Trophoblast cell (in vitro differentiated cells and primary cell): ENCODE measurements around the gene QARS1.
A peak's percentile ranks its signal among the peaks of the same experiment; 100 is the strongest.

Experiments used
- DNase-seq, 2 donors: peaks; one replicate each; pipeline ENCODE4 v3.0.0-alpha.2; 2016
- H2AFZ ChIP-seq: 2 replicates; pipeline ENCODE4 v1.6.1; 2013; ENCODE audit warnings: low read length, moderate library complexity, mild to moderate bottlenecking; ENCODE audit not compliant: insufficient read depth, poor library complexity
- H2AK5ac ChIP-seq: 2 replicates; pipeline ENCODE4 v1.6.1; 2013; ENCODE audit warnings: mild to moderate bottlenecking, low read length
- H2BK120ac ChIP-seq: 2 replicates; pipeline ENCODE4 v1.6.1; 2013; ENCODE audit warnings: low read length, mild to moderate bottlenecking, moderate library complexity; ENCODE audit not compliant: insufficient read depth, poor library complexity
- H2BK12ac ChIP-seq: 2 replicates; pipeline ENCODE4 v1.6.1; 2013; ENCODE audit warnings: mild to moderate bottlenecking, low read length, moderate library complexity
- H2BK5ac ChIP-seq: 2 replicates; pipeline ENCODE4 v1.6.1; 2013; ENCODE audit warnings: low read length, low read depth, moderate library complexity, mild to moderate bottlenecking; ENCODE audit not compliant: poor library complexity
- H3K14ac ChIP-seq: 2 replicates; pipeline ENCODE4 v1.6.1; 2013; ENCODE audit warnings: mild to moderate bottlenecking, low read length
- H3K18ac ChIP-seq: 2 replicates; pipeline ENCODE4 v1.6.1; 2013; ENCODE audit warnings: mild to moderate bottlenecking, low read length
- H3K23ac ChIP-seq: 2 replicates; pipeline ENCODE4 v1.6.1; 2013; ENCODE audit warnings: low read length
- H3K27ac ChIP-seq: 2 replicates; pipeline ENCODE4 v1.5.1; 2013; ENCODE audit warnings: low read depth, mild to moderate bottlenecking, inconsistent platforms, low read length, moderate library complexity
- H3K27me3 ChIP-seq: 2 replicates; pipeline ENCODE4 v1.6.1; 2013; ENCODE audit warnings: inconsistent platforms, mild to moderate bottlenecking, low read length, moderate library complexity; ENCODE audit not compliant: insufficient read depth
- H3K36me3 ChIP-seq, 2 experiments: 1 replicate in 1 of 2; 2 replicates in 1 of 2; pipeline ENCODE4 v1.6.1; 2013; ENCODE audit warnings: low read length in 2 of 2, mild to moderate bottlenecking in 2 of 2, moderate library complexity in 1 of 2; ENCODE audit not compliant: insufficient read depth in 2 of 2, control insufficient read depth in 1 of 2
- H3K4ac ChIP-seq: 2 replicates; pipeline ENCODE4 v1.6.1; 2013; ENCODE audit warnings: low read depth, mild to moderate bottlenecking, low read length, moderate library complexity
- H3K4me1 ChIP-seq, 2 experiments: 1 replicate in 1 of 2; 2 replicates in 1 of 2; pipeline ENCODE4 v1.6.1; 2013; ENCODE audit warnings: low read length in 2 of 2, mild to moderate bottlenecking in 2 of 2, moderate library complexity in 1 of 2; ENCODE audit not compliant: insufficient read depth in 2 of 2, control insufficient read depth in 1 of 2
- H3K4me2 ChIP-seq: 2 replicates; pipeline ENCODE4 v1.6.1; 2013; ENCODE audit warnings: inconsistent platforms, mild to moderate bottlenecking, low read length, moderate library complexity
- H3K4me3 ChIP-seq: 2 replicates; pipeline ENCODE4 v1.5.1; 2013; ENCODE audit warnings: mild to moderate bottlenecking, low read depth, low read length, inconsistent platforms
- H3K79me1 ChIP-seq: one replicate; pipeline ENCODE4 v1.6.1; 2013; ENCODE audit warnings: low read length
- H3K79me2 ChIP-seq: 2 replicates; pipeline ENCODE4 v1.6.1; 2013; ENCODE audit warnings: low read length, mild to moderate bottlenecking; ENCODE audit not compliant: control insufficient read depth, insufficient read depth, poor library complexity
- H3K9ac ChIP-seq: 2 replicates; pipeline ENCODE4 v1.6.1; 2013; ENCODE audit warnings: mild to moderate bottlenecking, low read length
- H3K9me3 ChIP-seq: 2 replicates; pipeline ENCODE4 v1.6.1; 2013; ENCODE audit warnings: low read depth, mild to moderate bottlenecking, control low read depth, inconsistent platforms, low read length; ENCODE audit not compliant: insufficient read depth
- H4K12ac ChIP-seq: 2 replicates; pipeline ENCODE4 v1.6.1; 2013; ENCODE audit warnings: low read depth, mild to moderate bottlenecking, low read length, moderate library complexity
- H4K8ac ChIP-seq: 2 replicates; pipeline ENCODE4 v1.6.1; 2013; ENCODE audit warnings: low read depth, mild to moderate bottlenecking, low read length, moderate library complexity
- H4K91ac ChIP-seq: one replicate; pipeline ENCODE4 v1.6.1; 2013; ENCODE audit warnings: low read depth, mild to moderate bottlenecking, low read length, moderate library complexity
- WGBS: extraction: QIAGEN DNeasy Blood & Tissue Kit; methylation state at CpG from one replicate; pipeline ENCODE4 v1.1.7; 2013; ENCODE audit warnings: missing lambda C conversion rate; ENCODE audit not compliant: insufficient read length, insufficient coverage; ENCODE audit errors: extremely low coverage; 5-methylcytosine and 5-hydroxymethylcytosine counted together

QARS1 gene

DNA sequence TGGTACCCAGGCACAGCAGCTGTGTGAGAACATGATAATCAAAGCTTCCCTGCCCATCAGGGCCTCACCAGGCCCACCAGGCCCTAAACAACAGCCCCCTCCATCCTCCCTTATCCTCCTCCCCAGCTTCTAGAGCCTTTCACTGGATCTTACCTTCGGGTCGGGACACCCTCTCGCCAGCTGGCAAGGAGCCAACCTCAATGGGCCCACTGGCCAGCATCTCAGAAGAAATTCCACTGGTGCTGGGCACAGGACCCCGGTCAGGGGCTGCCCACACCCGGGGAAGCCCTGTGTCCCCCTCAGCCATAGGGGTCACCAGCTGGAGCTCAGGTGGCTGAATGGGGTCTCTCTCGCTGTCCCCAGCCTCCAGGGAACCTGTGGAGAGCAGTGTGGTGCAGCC is 6.8 kb upstream of the QARS1 start:
- no peaks in the 10 kb centered on the region for H3K79me2 ChIP-seq
- whole genome bisulfite sequencing, result no CpG with 5 or more reads among the region's 6 CpGs
- H4K12ac ChIP-seq, result no peak overlapping the region
- H4K8ac ChIP-seq, result no peak overlapping the region
- H3K79me1 ChIP-seq, result no peaks in the 10 kb centered on the region
- H2BK120ac ChIP-seq, result no peak overlapping the region
- H3K9me3 ChIP-seq, result no peaks in the 10 kb centered on the region
- peaks cover 80 to 86% of the 10 kb centered on the region in 2 experiments for H3K36me3 ChIP-seq
- no peak overlapping the region for H3K23ac ChIP-seq
- H2AFZ ChIP-seq, result no peak overlapping the region
- H3K18ac ChIP-seq, result no peak overlapping the region
- no peak overlapping the region for H3K4ac ChIP-seq
- H2BK5ac ChIP-seq, result no peak overlapping the region
- H4K91ac ChIP-seq, result no peak overlapping the region
- H3K4me1 ChIP-seq, result peaks cover 0 to 2% of the 10 kb centered on the region in 2 experiments
- no peak overlapping the region for H3K4me3 ChIP-seq
- H3K27me3 ChIP-seq, result no peaks in the 10 kb centered on the region
- no peak overlapping the region for H3K14ac ChIP-seq
- H3K4me2 ChIP-seq, result no peak overlapping the region
- no peak for DNase-seq
- H2BK12ac ChIP-seq, result no peak overlapping the region
- no peak overlapping the region for H3K27ac ChIP-seq
- no peak overlapping the region for H2AK5ac ChIP-seq
- no peak overlapping the region for H3K9ac ChIP-seq

DNA sequence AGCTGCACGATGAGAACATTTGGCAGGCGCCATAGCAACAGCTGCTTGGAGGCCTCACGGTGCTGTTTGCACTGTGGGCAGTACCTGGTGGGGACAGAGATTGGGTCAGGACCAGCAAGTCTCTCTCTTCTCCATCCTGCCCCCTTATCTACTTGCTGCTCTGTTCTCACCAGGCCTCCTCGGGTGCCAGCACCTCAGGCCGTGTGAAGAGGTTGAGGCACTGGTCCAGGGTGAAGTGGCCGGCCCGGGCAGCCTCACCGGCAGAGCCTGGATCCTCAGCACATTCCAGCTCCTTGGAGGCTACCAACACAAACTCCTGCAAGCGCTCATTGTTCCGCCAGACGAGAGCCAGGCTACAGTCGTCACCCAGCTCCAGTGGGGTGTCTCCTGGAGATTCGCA is 6.2 kb upstream of the QARS1 start:
- WGBS, result no CpG with 5 or more reads among the region's 13 CpGs
- Histone ChIP-seq H3K27me3 (no peaks in the 10 kb centered on the region), H3K36me3 (peaks cover 75 to 84% of the 10 kb centered on the region in 2 experiments), H2BK12ac (no peak overlapping the region), H4K8ac (no peak overlapping the region), H4K91ac (no peak overlapping the region), H3K9me3 (no peaks in the 10 kb centered on the region), H3K4me2 (no peak overlapping the region), H3K79me1 (no peaks in the 10 kb centered on the region), H3K4ac (no peak overlapping the region), H4K12ac (no peak overlapping the region), H2AK5ac (no peak overlapping the region), H3K9ac (no peak overlapping the region), H2AFZ (no peak overlapping the region), H3K27ac (no peak overlapping the region), H3K4me3 (no peak overlapping the region), H3K4me1 (peaks cover 0 to 2% of the 10 kb centered on the region in 2 experiments), H3K23ac (no peak overlapping the region), H3K18ac (no peak overlapping the region), H3K79me2 (no peaks in the 10 kb centered on the region), H3K14ac (no peak overlapping the region), H2BK120ac (no peak overlapping the region), H2BK5ac (no peak overlapping the region)
- DNase-seq, result no peak

DNA sequence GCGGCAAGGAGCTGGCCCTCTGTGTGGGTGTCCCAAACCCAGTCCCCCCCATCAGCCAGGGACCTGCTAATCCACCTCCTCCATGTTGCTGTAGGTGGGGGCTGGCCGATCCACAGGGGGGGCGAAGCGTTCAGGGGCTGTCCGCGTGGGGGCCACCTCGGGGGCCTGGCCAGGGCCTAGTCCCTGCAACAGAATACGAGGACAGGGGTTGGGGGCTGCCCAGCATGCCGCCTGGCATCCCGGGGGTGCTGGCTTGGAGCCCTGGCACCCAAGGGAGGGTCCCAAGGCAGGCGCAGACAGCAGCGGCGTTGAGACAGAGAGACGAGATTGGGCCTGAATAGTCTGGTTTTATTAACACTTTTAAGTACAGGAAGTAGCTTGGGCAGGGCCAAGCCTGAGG is 3.8 kb upstream of the QARS1 start:
- Histone ChIP-seq H3K9ac (no peak overlapping the region), H3K18ac (no peak overlapping the region), H3K4ac (no peak overlapping the region), H3K4me3 (no peak overlapping the region), H3K4me1 (peaks cover 7 to 16% of the 10 kb centered on the region in 2 experiments), H3K36me3 (peaks cover 55 to 63% of the 10 kb centered on the region in 2 experiments), H2AFZ (no peak overlapping the region), H3K9me3 (no peaks in the 10 kb centered on the region), H2BK12ac (no peak overlapping the region), H3K27ac (no peak overlapping the region), H2AK5ac (no peak overlapping the region), H3K79me2 (peaks cover 10% of the 10 kb centered on the region), H3K27me3 (no peaks in the 10 kb centered on the region), H4K12ac (no peak overlapping the region), H2BK5ac (no peak overlapping the region), H3K23ac (no peak overlapping the region), H3K14ac (no peak overlapping the region), H2BK120ac (no peak overlapping the region), H3K4me2 (no peak overlapping the region), H4K91ac (no peak overlapping the region), H3K79me1 (peaks cover 11% of the 10 kb centered on the region), H4K8ac (no peak overlapping the region)
- no peak for DNase-seq
- no CpG with 5 or more reads among the region's 14 CpGs for WGBS

DNA sequence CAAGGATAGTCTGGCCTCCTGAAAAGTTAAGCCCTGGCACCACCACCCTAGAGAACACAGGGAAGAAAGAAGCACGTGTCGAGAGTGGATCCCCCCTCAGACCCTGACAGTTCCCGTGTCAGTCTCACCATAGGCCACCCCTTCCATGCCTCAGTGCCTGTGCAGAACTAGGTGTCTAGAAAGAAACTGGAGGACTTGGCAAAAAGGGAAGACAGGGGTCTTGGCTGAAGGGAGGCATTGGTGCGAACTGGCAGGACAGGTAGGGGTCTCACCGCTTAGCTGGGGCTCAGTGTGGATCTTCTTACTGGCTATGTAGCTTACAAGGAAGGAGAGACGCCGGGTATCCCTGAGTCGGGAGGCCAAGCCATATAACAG is 518 bp downstream of the QARS1 start:
- H3K23ac ChIP-seq, result no peak overlapping the region
- H4K91ac ChIP-seq, result peak overlapping the region; percentile 67
- H3K4me3 ChIP-seq, result peak overlapping the region; percentile 93
- H3K27ac ChIP-seq, result no peak overlapping the region
- H4K8ac ChIP-seq, result peak overlapping the region; percentile 67
- H2AFZ ChIP-seq, result peak overlapping the region; percentile 46
- peak overlapping the region; percentile 88 for H3K14ac ChIP-seq
- peak overlapping the region; percentile 73 for H2BK5ac ChIP-seq
- H3K36me3 ChIP-seq, result peaks cover 50 to 66% of the 10 kb centered on the region in 2 experiments
- H2AK5ac ChIP-seq, result peak overlapping the region; percentile 72
- H3K79me2 ChIP-seq, result peaks cover 10% of the 10 kb centered on the region
- no peak for DNase-seq
- H2BK12ac ChIP-seq, result peak overlapping the region; percentile 33
- no CpG with 5 or more reads among the region's 8 CpGs for WGBS
- H2BK120ac ChIP-seq, result peak overlapping the region; percentile 70
- peak overlapping the region; percentile 80 for H3K4me2 ChIP-seq
- H4K12ac ChIP-seq, result peak overlapping the region; percentile 70
- H3K27me3 ChIP-seq, result no peaks in the 10 kb centered on the region
- peaks cover 11 to 17% of the 10 kb centered on the region in 2 experiments for H3K4me1 ChIP-seq
- H3K79me1 ChIP-seq, result peaks cover 11% of the 10 kb centered on the region
- no peaks in the 10 kb centered on the region for H3K9me3 ChIP-seq
- H3K9ac ChIP-seq, result peak overlapping the region; percentile 89
- peak overlapping the region; percentile 91 for H3K4ac ChIP-seq
- H3K18ac ChIP-seq, result peak overlapping the region; percentile 42
